ENCODE results near the gene ZNF281. TPM values are rescaled to one million over a fixed set of nuclear protein-coding genes. Genes with fewer than 3 reads are reported as not detected.

Gene ZNF281
- total and polyA plus RNA-seq, 9 of the 15 experiments (the other 6 are each of a cell fraction or from before 2014, with no cell fraction given) = 9.6 to 24.9 (median 16.5) TPM

GRCh38 chr1:200391747-200392146 is 18.1 kb downstream of the ZNF281 start (continued):
- no peak for TF ChIP-seq REST (IDR thresholded peaks at IDR 0.05; ENCODE audit: borderline replicate concordance)
- no peak for TF ChIP-seq REST (CRISPR knock-in tag; IDR thresholded peaks at IDR 0.05; ENCODE audit: low read depth)
- TF ChIP-seq RBM22 (IDR thresholded peaks at IDR 0.05; ENCODE audit: low read depth, low read length, poor library complexity, severe bottlenecking) = no peak
- no peak for TF ChIP-seq ATF2 (CRISPR knock-in tag; IDR thresholded peaks at IDR 0.05)
- no peak for TF ChIP-seq ZNF184 (CRISPR knock-in tag; IDR thresholded peaks at IDR 0.05)

Measured in K562 (cell line).